MCF 10A (cell line): Measurements from ENCODE around the gene LRRC10B. TPM values are rescaled to one million over a fixed set of nuclear protein-coding genes. Genes with fewer than 3 reads are reported as not detected.

ENCODE experiments used
- BruUV-seq: library from RNA; stranded (reverse); fragments of 400-500 nt; replicated peaks from 2 replicates; lab custom pipeline; 2021; lab: Mats Ljungman, UMichigan
- CTCF ChIA-PET: fragments of 300-600 bp; sonication (Branson Sonifier 250); formaldehyde crosslinking; extraction: SDS; loops from one replicate; lab custom pipeline; 2021; ENCODE audit warnings: antibody characterized with exemption, inconsistent platforms; lab: Yijun Ruan, JAX
- POLR2A ChIA-PET: fragments of 300-600, 350-650 bp; sonication (Branson Sonifier 250); formaldehyde crosslinking; extraction: SDS; loops from one replicate; lab custom pipeline; 2020; ENCODE audit warnings: antibody characterized with exemption, inconsistent platforms; lab: Yijun Ruan, JAX
- DNase-seq: peaks from one replicate; pipeline ENCODE4 v3.0.0-alpha.2; 2018; ENCODE audit not compliant: unreplicated experiment
- H3K27ac Mint-ChIP-seq: one replicate; pipeline ENCODE4 v1.8.0; 2022; ENCODE audit warnings: mild to moderate bottlenecking, low read depth, mixed read lengths; ENCODE audit not compliant: unreplicated experiment
- H3K27me3 Mint-ChIP-seq: one replicate; pipeline ENCODE4 v1.8.0; 2022; ENCODE audit warnings: mixed read lengths; ENCODE audit not compliant: insufficient read depth, unreplicated experiment
- H3K36me3 Mint-ChIP-seq: one replicate; pipeline ENCODE4 v1.8.0; 2022; ENCODE audit warnings: mild to moderate bottlenecking, moderate library complexity, mixed read lengths; ENCODE audit not compliant: insufficient read depth, unreplicated experiment
- H3K4me1 Mint-ChIP-seq: one replicate; pipeline ENCODE4 v1.8.0; 2022; ENCODE audit warnings: mixed read lengths; ENCODE audit not compliant: insufficient read depth, unreplicated experiment
- H3K4me3 Mint-ChIP-seq: one replicate; pipeline ENCODE4 v1.8.0; 2022; ENCODE audit warnings: mild to moderate bottlenecking, moderate library complexity, mixed read lengths; ENCODE audit not compliant: unreplicated experiment
- H3K9me3 Mint-ChIP-seq: one replicate; pipeline ENCODE4 v1.8.0; 2022; ENCODE audit warnings: mixed read lengths; ENCODE audit not compliant: unreplicated experiment
- intact Hi-C: fragments of 100-400 bp; cut with micrococcal nuclease; formaldehyde crosslinking; loops from 2 replicates; pipeline ENCODE4 v1.14.1; 2022
- microRNA-seq: library from miRNA; unstranded; fragments of <30 nt; microRNA quantifications from one replicate; pipeline ENCODE4 v1.2.0, GENCODE V29; 2022
- total RNA-seq: library from RNA; stranded (reverse); gene quantifications from 2 replicates; pipeline ENCODE4 v1.2.3, GENCODE V29; 2022
- TF ChIP-seq, protein P1 (sequence below): fragments of 200-600 bp; IDR thresholded peaks from one replicate; pipeline ENCODE4 v1.8.0; 2022; ENCODE audit warnings: antibody characterized with exemption, mild to moderate bottlenecking; ENCODE audit not compliant: unreplicated experiment

LRRC10B gene
- total RNA-seq, 1 experiment from 2014 or later = not detected

DNA sequence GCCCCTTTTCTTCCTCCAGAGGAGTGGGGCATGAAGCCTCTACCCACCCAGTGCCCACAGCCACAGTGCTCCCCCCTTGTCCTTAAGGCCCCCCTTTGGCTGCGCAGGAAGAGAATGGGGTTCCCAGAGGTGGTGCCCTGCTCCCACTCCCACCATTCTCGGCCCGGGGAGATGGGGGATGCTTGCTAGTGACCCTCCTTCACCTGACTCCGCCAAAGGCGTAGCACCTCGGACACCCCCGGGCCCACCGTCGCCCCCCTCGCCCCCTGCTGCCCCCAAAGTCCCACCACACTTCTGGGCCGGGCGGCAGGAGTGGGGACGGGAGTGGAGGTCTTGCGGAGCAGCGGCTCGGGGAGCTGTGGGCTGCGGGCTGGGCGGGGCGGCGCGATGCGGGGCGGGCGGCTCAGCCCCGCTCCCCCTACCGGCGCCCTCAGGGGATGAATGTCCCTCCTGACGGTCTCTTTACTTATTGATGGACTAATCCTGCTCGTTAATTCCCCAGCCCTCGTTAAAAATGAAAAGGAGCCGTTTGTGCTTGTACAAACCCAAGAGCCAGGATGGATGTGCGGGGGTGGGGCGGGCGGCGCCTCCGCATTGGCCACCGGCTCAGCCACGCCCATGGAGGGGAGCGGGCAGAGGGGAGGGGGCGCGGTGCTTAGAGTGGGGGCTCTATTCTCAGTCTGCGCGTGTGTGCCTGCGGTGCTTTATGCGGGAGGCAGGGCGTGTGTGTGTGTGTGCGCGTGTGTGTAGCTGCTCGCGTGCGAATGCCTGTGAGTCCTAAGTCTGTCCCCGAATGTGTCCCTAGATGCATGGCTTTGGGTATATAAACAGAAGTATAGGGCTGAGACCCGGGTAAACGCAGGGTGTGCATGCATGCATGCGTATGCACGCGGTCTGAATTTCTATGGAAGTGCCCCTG lies 46.8 kb downstream of the LRRC10B start:
- intact Hi-C loops = no loop called here
- H3K27me3 Mint-ChIP-seq = no peaks in the 10 kb centered on the region
- TF ChIP-seq, protein P1, sequence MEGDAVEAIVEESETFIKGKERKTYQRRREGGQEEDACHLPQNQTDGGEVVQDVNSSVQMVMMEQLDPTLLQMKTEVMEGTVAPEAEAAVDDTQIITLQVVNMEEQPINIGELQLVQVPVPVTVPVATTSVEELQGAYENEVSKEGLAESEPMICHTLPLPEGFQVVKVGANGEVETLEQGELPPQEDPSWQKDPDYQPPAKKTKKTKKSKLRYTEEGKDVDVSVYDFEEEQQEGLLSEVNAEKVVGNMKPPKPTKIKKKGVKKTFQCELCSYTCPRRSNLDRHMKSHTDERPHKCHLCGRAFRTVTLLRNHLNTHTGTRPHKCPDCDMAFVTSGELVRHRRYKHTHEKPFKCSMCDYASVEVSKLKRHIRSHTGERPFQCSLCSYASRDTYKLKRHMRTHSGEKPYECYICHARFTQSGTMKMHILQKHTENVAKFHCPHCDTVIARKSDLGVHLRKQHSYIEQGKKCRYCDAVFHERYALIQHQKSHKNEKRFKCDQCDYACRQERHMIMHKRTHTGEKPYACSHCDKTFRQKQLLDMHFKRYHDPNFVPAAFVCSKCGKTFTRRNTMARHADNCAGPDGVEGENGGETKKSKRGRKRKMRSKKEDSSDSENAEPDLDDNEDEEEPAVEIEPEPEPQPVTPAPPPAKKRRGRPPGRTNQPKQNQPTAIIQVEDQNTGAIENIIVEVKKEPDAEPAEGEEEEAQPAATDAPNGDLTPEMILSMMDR = no peak
- H3K9me3 Mint-ChIP-seq = no peaks in the 10 kb centered on the region
- no peaks in the 10 kb centered on the region for H3K36me3 Mint-ChIP-seq
- CTCF ChIA-PET = interaction anchor here (0.6 to 0.9 kb wide), 2 partner anchors 80 to 526 kb away, joined by 3 to 4 read pairs; no protein-coding TSS in a partner anchor
- DNase-seq = no peak
- no peak overlapping the region for H3K27ac Mint-ChIP-seq
- no TSS peak for BruUV-seq
- POLR2A ChIA-PET = no interaction called here
- H3K4me1 Mint-ChIP-seq = peaks cover 9% of the 10 kb centered on the region
- H3K4me3 Mint-ChIP-seq = no peak overlapping the region

DNA sequence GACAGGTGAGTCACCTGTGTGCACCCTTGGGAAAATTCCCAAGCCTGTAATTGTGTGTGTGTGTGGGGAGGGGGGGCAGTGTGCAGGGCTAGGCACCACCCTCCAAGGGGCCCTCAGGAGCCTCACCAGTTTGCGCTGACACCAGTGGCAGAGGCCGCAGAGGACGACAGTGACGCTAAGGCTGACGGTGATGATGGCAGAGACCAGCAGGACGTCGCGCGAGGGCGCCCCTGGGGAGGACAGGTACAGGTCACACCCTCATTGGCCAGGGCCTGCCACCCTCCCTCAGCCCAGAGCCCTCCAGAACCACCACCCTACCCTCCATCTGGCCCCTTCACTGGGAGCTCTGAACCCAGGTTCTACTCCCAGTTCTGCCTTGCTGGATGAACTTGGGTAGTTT lies 47.4 kb downstream of the LRRC10B start:
- ChIA-PET POLR2A (no interaction called here), CTCF (interaction anchor here (0.9 kb wide), 1 partner anchor 79 kb away, joined by 4 read pairs; no protein-coding TSS in a partner anchor)
- no TSS peak for BruUV-seq
- intact Hi-C loops = no loop called here
- H3K27me3 Mint-ChIP-seq = no peaks in the 10 kb centered on the region
- peaks cover 8% of the 10 kb centered on the region for H3K4me1 Mint-ChIP-seq
- no peaks in the 10 kb centered on the region for H3K36me3 Mint-ChIP-seq
- no peaks in the 10 kb centered on the region for H3K9me3 Mint-ChIP-seq
- no peak overlapping the region for H3K27ac Mint-ChIP-seq
- TF ChIP-seq, protein P1 = no peak
- no peak for DNase-seq
- no peak overlapping the region for H3K4me3 Mint-ChIP-seq

DNA sequence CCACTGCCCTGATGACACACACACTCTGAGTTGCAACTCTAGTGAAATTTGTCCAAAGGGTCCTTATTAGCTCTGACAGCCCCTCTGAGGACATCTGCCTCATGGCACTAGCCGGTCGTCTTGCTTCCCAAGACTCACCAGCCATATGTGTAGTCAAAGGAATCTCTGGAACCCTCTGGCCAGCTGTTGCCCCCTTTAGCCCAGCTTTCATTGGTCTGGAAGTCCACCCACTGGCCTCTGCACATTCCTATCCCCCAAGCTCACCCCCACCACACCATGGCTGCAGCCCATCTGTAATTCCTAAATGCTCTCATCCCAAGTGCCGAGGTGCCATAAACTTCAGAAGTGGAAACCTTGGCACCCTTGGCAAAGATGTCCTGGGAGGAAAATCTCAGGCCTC lies 48.1 kb downstream of the LRRC10B start:
- Mint-ChIP-seq H3K27ac (no peak overlapping the region), H3K4me1 (peaks cover 2% of the 10 kb centered on the region), H3K9me3 (no peaks in the 10 kb centered on the region), H3K27me3 (no peaks in the 10 kb centered on the region), H3K36me3 (no peaks in the 10 kb centered on the region), H3K4me3 (no peak overlapping the region)
- intact Hi-C loops = no loop called here
- no peak for DNase-seq
- BruUV-seq = no TSS peak
- CTCF ChIA-PET = interaction anchor here (1.6 kb wide), 1 partner anchor 74 kb away, joined by 4 read pairs; no protein-coding TSS in a partner anchor
- POLR2A ChIA-PET = no interaction called here
- TF ChIP-seq, protein P1 = no peak

Small RNA genes lying within 50 kb of the gene (microRNA-seq; reads per million reads assigned to microRNA genes)
- not detected for gene MIR4488

Other genes starting within 250 kb of the LRRC10B start
- gene VWCE, start 213.4 kb upstream of the LRRC10B start, total RNA-seq = 0.54 and 1.1 TPM in 2 replicates
- gene DDB1, start 175.6 kb upstream of the LRRC10B start, total RNA-seq = 172 and 188 TPM in 2 replicates
- gene TKFC, start 175.5 kb upstream of the LRRC10B start, total RNA-seq = 79.7 and 93.7 TPM in 2 replicates
- gene CYB561A3, start 146.9 kb upstream of the LRRC10B start, total RNA-seq = 28.4 and 28.8 TPM in 2 replicates
- 39.9 and 46.5 TPM in 2 replicates for gene TMEM138, start 146.4 kb upstream of the LRRC10B start, total RNA-seq
- gene TMEM216, start 116.2 kb upstream of the LRRC10B start, total RNA-seq = 3.2 and 4.0 TPM in 2 replicates
- 99.9 and 111 TPM in 2 replicates for gene CPSF7, start 78.8 kb upstream of the LRRC10B start, total RNA-seq
- 30.1 and 34.6 TPM in 2 replicates for gene SDHAF2, start 78.6 kb upstream of the LRRC10B start, total RNA-seq
- gene SYT7, start 72.3 kb downstream of the LRRC10B start, total RNA-seq = 25.2 and 57.7 TPM in 2 replicates
- 1.0 and 1.5 TPM in 2 replicates for gene DAGLA, start 171.6 kb downstream of the LRRC10B start, total RNA-seq
- 0.16 TPM in 1 of 2 replicates, not detected in the other for gene MYRF, start 243.9 kb downstream of the LRRC10B start, total RNA-seq